Medulla oblongata (tissue), 1 donor: ENCODE results near the gene TRIM2.
"Not testable (repeated sequence)": the region's sequence is repeated elsewhere in the genome, so short reads cannot be mapped to it uniquely, and the experiment has no call there.

ENCODE experiments used
- DNase-seq: peaks from one replicate; pipeline ENCODE4 v3.0.0-alpha.2; 2015; ENCODE audit errors: extremely low spot score

TRIM2 gene

DNA sequence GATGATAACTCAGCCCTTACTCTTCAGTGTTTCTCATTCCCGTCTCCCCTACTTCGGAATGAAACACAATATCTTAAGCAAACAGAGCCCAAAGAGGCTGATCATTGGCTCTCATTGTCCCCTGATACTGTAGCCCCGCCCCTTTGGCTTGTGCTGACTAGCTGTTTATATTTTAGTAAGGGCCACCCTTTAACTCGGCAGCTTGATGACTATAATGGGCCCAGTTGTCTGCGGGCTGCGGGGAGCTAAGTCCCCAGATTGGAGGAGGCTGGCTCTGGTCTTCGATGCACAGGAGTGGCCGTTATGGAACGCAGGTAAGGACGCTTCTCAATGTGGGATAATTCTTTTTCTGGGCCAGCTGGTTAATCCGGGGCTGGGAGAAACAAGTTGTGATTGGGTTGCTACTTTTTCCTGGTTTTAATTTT is at the start of gene TRIM2:
TRIM2 (plus strand) TSS at position 197 of the 425 bp plus-strand sequence; CDS start at position 285, 88 bp downstream.
- DNase-seq = peak; percentile 95

DNA sequence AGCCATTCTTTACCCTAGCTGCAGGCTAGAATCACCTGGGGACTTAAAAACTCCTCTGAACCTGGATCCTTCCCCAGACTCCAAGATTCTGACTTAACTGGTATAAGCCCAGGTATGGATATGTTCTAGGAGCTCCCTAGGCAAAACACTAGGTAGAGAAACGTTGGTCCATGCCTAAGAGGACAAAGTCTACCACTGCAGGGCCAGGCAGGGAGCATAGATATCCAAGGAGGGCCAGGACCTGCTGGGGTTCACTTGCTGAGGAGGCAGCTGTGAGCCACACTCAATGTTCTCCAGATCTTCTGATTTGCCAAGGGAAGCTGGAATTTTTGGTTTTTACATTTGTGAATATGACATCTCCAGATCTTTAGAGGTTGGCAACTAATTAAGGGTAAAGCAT is 48.6 kb upstream of the TRIM2 start:
- DNase-seq = no peak

DNA sequence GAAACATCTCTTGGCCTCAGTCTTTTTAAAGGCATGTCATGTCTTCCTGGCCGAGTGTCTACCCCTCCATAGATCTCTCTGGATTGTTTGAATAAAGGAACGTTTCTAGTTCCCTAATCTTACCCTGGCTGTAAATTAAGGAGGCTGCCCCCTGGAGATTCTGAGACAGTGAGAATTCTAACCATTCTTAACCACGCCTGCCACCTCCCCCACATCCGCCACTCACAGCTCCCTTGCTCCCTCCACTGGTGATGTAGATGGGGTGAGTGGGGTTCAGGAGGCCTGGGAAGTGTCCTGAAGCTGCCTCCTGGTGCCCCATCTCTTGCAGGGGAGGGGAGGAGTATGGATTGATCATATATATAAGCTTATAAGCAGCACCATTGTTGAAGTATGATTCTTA is 48.0 kb upstream of the TRIM2 start:
- no peak for DNase-seq

DNA sequence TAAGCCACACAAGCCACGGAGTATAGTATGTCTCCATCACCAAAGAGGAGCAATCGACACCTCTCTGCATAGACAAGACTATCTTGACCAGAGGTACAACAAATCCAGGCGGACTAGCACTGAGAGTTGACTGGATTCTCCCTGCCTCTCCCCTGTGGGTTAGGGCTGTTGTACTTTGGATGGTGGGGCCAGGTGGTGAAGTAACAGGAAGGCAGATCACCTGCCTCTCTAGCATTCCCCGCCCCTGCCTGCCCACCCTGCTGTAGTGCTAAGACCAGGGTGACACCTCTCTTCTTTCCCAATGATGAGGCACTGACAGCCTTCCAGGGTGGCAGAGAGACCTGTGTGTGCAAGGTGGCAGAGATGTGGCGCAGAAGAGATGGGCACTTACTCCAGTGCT is 47.5 kb upstream of the TRIM2 start:
- DNase-seq = no peak

GRCh38 chr4:153159016-153159415 is 45.2 kb upstream of the TRIM2 start:
- DNase-seq = no peak

DNA sequence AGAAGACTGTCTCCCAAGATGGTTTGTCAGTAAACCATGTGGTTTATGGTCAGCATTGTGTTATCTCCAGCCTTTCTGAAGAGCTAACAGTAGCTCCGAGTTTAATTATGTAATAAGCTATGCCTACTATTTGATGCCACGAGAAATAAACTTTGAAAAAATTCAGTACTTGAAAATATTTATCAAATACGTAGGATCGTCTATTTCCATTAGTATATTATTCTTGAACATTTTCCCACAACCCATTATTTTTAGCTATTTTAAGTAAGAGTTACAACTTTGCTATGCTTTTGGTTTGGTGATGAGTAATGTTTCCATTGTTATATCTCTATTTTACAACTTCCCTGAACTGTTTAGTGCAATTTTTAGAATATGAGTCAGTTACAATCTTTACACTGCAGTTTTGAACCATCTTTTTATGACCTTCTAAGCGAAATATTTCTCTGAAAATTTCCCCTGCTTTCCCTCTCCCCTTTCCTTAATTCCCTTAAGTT is 44.5 kb upstream of the TRIM2 start:
- no peak for DNase-seq

DNA sequence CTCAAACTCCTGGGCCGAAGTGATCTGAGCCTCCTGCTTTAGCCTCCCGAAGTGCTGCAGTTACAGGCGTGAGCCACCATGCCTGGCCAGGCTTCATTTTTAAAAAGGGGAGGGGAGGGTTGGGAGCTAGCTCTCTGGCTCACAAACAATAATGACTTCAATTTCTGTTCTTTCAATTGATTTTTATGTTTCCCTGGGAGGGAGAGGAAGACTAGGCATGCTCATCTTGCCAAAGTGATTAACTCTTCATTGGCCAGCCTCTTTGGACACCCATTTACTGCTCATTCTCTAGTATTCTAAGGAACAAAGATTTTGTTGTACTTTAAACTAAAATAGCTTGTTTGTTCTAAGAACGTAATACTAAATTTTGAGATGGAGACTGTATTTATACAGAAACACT is 43.4 kb upstream of the TRIM2 start:
- DNase-seq = peak; percentile 54

DNA sequence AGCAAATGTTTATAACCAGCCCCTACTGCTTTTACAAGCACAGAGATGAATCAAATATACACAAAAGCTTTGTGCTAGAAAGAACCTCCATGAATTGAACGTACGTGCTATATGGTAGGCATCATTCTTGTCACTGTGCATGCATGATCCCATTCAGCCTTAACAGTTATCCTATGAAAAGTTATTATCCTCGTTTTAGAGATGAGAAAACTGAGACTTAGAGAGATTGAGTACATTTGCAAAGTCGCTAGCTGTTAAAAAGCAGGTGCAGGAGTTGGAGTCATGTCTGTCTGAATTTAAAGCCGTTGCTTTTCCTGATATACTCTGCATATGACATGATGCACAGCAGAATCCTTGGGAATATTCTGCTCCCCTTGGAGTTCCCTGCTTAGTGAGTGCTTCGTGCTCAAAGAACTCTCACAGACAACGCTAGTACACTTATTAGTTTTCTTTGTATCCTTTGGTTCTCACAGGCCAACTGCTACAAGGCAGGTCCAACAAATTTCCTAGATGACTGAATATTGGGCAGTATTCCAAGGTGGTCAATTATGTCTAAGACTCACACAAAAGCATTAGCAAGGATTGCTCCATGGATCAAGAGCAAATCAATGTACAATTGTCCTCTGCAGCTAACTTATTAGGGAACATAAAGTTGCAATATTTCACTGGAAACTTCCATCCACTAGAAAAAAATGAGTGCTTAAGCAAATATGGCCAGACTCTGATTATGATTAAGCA is 42.8 kb upstream of the TRIM2 start:
- peak; percentile 56 for DNase-seq

GRCh38 chr4:153165236-153165635 is 39.0 kb upstream of the TRIM2 start:
- not testable (repeated sequence) for DNase-seq

GRCh38 chr4:153166716-153167501 is 37.3 kb upstream of the TRIM2 start:
- peak; percentile 87 for DNase-seq

GRCh38 chr4:153169776-153170175 is 34.5 kb upstream of the TRIM2 start:
- DNase-seq = peak; percentile 93

- DNase-seq = peak; percentile 67
Observed at GRCh38 chr4:153170407-153170806, 33.8 kb upstream of the TRIM2 start.

- DNase-seq = no peak
Observed at GRCh38 chr4:153174821-153175567, 29.2 kb upstream of the TRIM2 start.

DNA sequence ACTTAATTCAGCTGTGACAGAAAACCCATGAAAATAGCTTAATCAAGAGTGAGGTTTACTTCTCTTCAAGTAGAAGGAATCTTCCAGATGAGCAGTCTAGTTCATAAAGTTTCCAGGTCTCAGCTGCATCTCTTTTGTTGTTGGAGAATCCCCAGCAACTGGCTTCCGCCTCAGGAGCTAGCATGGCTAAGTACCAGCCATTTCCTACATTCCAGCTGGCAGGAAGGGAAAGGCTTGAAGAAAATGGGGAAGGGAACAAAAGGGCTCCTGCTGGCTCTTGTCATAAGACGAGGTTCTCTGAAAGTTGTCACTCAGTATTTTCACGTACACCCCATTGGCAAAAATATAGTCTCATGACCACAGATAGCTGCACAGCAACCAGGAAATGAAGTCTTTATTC is 27.3 kb upstream of the TRIM2 start:
- no peak for DNase-seq

- no peak for DNase-seq
Observed at GRCh38 chr4:153177841-153178240, 26.4 kb upstream of the TRIM2 start.

DNA sequence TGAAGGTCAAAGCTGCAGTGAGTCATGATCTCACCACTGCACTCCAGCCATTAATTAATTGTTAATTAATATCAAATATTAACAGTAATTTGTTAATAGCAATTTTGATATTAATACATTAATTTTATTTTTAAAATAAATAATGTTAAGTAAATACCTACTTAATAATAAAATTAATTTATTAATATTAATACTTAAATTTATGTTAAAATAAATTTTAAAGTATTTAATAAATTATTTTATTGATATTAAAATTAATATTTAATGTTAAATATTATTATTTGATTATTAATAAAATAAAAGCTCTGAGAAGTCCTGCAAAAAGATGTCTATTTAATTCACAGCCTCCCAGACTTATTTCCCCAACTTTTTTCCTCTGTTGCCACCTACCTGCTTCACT is 25.1 kb upstream of the TRIM2 start:
- no peak for DNase-seq

GRCh38 chr4:153181293-153181692 is 22.9 kb upstream of the TRIM2 start:
- no peak for DNase-seq

DNA sequence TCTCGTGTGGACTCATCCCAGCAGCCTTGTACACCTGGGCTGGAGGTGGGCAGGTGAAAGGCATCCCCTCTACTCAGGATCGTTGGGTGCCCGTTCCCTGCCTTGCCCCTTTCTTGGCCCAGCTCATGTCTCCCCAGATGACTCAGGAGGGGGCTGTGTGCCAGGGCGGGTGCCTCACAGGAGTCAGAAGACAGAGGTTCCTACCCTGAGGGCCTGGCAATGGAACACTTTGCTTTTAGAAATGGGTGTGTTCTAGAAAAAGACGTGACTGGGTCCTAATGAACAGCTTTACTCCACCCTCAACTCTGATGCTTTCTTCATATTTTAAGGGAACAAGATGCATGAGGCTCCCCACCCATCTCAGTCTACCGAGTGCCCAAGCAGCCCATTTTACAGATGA is 22.5 kb upstream of the TRIM2 start:
- DNase-seq = no peak

- no peak for DNase-seq
Observed at GRCh38 chr4:153183146-153183545, 21.1 kb upstream of the TRIM2 start.

DNA sequence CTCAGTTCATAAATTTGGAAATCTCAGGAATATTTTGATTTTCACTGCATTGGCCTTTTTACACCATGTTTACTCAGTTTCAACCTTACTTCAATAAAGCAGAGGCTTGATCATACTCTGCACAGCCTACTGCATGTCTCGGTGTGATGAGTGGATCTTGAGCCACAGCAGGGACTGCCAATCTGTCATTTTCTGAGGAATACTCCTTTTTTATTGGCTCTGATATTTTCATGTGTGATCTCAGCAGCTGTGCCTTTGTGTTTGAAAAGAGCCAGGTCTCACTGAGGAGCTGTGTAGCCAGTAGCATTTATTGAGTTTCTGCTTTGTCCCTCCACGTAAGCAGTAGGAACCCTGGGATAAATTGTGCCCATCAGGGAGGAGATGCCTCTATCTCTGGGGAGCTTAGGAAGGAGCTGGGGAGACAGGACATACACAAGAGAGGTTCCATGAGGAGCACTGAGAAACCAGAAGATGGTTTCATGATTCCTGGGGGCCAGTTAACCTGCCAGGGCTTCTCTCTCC is 18.9 kb upstream of the TRIM2 start:
- DNase-seq = no peak

DNA sequence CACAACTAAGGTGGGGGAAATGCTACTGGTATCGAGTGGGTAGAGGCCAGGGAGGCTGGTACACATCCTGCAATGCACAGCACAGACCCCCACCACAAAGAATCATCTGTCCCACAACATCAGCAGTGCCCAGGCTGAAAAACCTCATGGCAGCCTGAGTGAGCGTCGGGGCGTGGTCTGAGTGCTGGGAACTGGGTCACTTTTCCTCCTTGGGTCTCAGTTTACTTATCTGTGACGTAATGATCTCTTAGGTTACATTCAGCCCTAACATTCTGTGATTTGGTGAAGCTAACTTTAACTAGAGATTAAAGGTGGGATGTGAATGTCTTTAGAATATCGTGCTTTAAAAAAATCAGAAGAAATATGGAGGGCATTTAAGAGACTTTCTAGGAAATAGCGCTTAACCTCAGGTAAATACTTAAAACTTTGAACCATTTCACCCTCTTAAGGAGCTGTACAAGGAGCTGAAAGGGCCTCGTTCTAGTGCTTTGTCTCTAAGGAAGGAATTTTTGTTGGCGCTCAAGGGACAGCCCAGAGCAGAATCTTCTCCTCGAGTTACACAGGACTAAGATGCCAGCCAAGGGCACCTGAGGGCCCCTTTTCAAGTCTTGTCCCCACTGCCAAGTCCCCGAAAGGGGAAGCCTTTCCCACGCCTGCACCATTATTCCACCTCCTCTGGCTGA is 18.1 kb upstream of the TRIM2 start:
- no peak for DNase-seq
